Amniotic epithelial cell (primary cell): ENCODE measurements around the gene PAX4.
"Not testable (repeated sequence)": the region's sequence is repeated elsewhere in the genome, so short reads cannot be mapped to it uniquely, and the experiment has no call there.

ENCODE experiments used
- DNase-seq: peaks from one replicate; pipeline ENCODE4 v3.0.0-alpha.2; 2010; ENCODE audit warnings: low read depth

PAX4 gene

DNA sequence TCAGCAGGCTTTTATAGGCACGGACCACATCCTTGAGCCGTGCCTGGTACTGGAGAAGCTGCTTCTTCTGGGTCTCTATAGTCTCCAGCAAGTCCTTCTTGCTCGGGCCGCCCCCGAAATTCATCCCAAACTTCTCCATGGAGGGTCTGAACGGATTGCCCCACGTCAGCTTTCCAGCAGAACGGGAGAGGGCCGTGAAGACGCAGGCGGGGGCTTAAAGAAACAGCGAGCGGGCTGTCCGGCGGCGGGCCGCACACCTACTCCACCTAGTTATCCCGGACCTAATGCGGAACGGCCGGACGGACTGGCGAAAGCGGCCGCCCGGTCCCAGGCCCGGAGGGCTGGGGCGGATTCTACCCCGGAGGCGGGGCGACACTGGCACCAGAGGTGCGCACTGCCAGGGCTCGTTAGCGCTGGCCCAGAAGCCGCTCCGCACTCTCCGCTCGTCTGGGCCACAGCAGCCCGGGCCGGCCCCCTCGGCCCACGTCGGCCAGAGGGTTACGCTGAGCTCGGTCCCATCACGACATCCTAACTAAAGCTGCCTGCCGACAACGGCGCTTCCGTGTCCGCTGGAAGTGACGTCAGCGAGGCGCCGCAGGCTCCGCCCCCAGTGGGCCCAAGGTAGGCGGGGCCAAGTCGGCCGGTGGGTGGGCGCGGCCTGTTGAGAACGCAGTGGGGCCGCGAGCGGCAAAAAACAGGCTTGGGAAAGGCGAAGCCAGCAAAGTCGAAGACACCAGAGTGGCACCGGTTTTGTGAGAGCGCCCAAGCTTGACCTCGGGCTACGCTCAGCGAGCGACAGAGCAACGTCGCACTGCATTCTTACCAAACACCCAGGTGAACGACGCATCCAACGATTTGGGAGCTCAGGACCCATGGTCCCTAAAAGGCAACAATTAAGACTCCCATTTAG is 32.6 kb downstream of the PAX4 start, which contains the start of gene GCC1:
GCC1 (minus strand) TSS at position 553 of the 910 bp plus-strand sequence; CDS start at position 139, 414 bp downstream.
- peak; percentile 75 for DNase-seq

DNA sequence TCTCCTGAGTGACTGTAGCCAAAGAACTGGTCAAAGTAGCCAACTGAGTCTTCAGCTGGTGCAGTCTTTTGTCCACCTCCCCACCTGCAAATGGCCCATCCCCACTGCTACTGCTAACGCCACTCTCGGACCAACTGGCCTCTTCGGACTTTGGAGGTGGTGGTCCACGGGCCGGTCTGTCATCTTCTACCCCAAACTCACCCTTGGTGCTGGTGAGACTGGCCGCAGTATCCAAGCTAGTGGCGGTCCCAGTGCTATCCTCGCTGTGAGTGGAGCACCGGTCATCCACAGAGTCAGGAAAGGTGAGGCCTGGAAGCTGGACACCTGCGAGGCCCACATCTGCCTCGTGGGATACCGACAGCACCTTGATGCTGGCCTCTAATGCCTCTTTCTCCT is 33.3 kb downstream of the PAX4 start:
- DNase-seq, result no peak

DNA sequence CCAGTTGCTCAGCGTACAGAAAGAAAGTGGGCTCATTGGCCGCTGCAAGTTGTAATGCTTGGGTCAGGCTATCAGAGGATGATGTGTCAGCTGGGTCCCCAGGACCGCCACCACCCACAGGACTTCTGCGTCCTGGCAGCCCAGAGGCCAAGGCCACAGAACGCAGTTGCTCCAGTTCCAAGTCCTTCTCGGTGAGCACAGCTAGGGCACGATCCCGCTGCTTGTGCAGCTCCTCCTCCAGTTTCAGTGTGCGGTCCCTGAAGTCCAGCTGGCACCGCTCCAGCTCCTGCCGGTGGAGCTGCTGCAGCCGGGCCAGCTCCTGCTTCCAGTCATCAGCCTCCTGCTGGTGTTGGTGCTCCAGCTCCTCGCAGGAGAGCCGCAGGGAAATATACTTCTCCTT is 35.6 kb downstream of the PAX4 start:
- no peak for DNase-seq

DNA sequence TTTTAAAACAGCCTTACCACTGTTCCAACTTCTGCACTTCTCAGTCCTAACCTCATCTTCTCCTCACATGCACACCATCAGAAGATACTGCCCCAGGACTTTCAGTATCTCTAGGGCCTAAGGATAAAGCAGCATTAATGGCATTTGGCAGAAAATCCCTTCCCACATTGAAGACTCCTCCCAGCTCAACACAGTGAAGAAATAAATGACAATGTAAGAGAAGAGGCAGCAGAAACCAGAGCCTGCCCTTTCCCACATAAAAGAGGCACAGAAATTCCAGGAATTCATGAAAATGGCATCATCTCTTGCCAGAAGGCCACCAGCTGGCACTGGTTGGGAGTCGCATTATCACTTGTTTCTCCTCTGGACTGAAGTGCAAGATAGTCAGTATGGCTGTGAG is 36.2 kb downstream of the PAX4 start:
- no peak for DNase-seq

DNA sequence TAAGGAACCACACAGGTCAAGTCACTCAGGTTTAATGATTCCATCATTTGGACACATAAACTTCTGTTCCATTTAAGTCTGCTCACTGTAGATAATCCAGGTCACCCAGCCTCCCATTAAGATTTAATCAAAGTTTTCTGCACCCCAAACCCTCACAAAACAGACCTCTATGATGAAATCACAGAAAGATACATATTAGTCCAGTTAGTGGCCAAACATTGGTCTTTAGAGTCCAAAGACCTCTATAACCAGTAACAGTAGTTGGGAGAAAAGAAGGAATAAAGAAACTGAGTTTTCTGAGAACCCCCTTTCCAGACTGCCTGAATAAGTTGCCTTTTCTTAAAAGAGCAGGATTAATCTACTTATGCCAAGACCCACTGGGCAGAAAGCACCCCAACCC is 37.3 kb downstream of the PAX4 start:
- no peak for DNase-seq

DNA sequence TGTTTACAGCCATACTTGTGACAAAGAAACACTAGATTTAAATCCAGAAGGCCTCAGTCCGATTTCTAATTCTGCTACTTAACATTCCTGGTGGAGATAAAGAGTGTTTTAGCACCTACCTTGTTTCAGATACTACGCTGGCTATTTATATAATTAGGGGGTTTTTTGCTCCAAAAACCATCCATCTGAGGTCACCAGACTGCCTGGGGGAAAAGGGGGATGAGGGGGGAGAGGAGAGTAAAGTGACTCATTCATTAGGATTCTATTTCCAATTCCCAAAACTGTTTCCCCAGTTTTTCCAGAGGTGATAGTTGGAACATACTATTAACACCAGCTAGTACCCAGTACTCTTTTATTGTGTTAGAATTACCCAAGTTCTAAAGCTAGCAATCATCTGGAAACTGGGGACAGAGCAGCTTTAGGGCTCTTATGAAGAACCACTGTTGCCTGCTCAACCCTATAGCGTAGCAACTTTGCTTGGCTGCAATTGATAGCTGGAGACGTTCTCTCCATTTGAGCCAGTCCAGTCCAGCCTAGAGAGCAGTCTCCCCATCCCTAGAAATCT is 39.1 kb downstream of the PAX4 start:
- no peak for DNase-seq

DNA sequence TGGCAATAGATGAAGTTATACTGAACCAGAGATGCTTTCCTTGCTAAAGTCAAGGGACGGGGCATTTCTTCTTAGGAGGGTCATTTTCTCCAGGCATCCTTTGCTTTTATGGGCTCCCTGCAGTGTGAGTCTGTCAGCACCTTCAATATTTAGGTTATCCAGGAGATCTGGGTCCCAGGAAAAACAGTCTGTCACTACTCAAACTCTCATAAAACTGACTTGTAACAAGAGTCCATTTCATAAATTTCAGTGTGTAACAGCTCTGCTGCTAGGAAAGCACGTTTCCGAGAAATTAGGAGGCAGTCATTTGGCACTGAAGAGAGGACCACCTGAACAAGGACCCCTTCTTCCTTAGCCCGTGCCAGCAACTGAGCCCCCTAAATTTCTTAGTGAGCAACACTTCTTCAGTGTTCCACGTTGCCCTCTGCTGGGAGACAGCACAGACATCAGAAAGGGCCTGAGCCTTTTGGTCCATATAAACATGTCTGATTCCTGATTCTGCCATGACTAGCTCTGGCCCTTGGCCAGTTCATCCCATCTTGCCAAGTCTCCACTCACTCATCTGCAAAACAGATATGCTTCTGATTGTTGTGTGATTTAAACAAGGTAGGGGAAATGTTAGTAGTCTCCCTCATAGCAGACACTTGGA is 39.8 kb downstream of the PAX4 start:
- peak; percentile 27 for DNase-seq

DNA sequence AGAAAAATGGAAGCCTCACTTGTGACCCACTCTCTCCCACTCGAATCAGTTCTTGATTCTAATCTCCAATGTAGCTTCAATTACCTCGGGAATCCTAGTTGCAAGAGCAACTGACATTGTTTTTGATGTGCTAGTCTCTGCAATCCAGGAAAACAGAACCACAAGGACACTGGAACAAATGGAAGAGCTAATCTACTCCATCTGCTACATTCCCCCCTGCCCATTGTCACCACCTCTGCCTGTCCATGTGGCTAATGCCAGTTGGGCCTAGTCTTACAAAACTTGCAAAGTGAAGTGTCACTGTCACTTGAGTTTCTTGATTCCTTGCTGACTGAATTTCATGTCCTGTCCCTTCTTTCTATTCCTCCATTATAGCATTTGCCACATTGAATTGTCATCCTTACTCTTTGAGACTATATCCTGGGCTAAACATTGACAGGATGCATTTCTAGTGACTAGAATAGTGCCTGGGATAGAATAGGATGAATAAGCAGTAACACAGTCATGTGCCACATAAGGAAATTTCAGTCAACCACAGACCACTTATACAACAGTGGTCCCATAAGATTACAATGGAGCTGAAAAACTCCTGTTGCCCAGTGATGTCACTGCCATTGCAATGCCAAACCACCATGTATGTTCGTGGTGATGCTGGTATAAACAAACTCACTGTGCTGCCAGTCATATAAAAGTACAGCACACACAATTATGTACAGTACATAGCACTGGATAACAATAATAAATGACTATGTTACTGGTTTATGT is 46.0 kb downstream of the PAX4 start:
- DNase-seq, result peak; percentile 37

DNA sequence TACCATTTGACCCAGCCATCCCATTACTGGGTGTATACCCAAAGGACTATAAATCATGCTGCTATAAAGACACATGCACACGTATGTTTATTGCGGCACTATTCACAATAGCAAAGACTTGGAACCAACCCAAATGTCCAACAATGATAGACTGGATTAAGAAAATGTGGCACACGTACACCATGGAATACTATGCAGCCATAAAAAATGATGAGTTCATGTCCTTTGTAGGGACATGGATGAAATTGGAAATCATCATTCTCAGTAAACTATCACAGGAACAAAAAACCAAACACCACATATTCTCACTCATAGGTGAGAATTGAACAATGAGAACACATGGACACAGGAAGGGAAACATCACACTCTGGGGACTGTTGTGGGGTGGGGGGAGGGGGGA is 49.9 kb downstream of the PAX4 start:
- DNase-seq, result not testable (repeated sequence)

DNA sequence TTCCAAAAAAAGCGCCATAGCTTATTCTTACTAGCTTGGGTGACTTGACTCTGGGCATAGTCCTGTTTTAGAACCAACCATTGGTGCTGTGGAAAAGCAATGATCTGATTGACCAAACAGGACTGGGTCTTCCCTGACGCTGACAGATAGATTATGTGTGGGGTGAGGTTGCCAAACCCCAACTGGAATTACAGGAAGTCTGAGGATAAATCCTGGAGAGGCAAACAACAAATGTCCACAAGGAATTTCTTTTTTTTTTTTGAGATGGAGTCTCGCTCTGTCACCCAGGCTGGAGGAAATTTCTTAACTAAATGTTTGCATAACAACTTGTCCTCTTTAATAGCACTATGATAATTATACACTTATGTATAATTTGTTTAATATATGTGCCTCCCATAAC is 51.7 kb downstream of the PAX4 start:
- DNase-seq, result no peak
